Thoracic aorta (tissue), 2 donors: ENCODE data around the gene MYO9A. TPM values are rescaled to one million over a fixed set of nuclear protein-coding genes. Genes with fewer than 3 reads are reported as not detected.

Experiments
- ATAC-seq: fragments of 150-250 bp; one replicate; pipeline ENCODE4 v1.8.0; 2017; ENCODE audit warnings: low read depth; ENCODE audit not compliant: insufficient number of reproducible peaks, low FRiP score
- DNase-seq: peaks from one replicate; pipeline ENCODE4 v3.0.0-alpha.2; 2020; ENCODE audit warnings: low spot score
- H3K27ac ChIP-seq, 2 donors: fragments of 200-600 bp; sonication (generic); 1 replicate in 1 of 2; 2 replicates in 1 of 2; pipeline ENCODE4 v1.5.1; 2016; ENCODE audit warnings: mild to moderate bottlenecking in 2 of 2, moderate library complexity in 2 of 2
- H3K27me3 ChIP-seq: fragments of 200-600 bp; sonication (generic); replicated peaks from 2 replicates; pipeline ENCODE4 v1.6.0; 2016; ENCODE audit warnings: mild to moderate bottlenecking; ENCODE audit not compliant: insufficient read depth
- H3K36me3 ChIP-seq: fragments of 200-600 bp; sonication (generic); one replicate; pipeline ENCODE4 v1.5.1; 2016
- H3K4me1 ChIP-seq, 2 donors: fragments of 200-600 bp; sonication (generic); 1 replicate in 1 of 2; 2 replicates in 1 of 2; pipeline versions ENCODE4 v1.5.1 to v1.6.0; 2016; ENCODE audit warnings: low read depth in 2 of 2, mild to moderate bottlenecking in 1 of 2; ENCODE audit not compliant: control insufficient read depth in 1 of 2
- H3K4me3 ChIP-seq: fragments of 200-600 bp; sonication (generic); 2 replicates; pipeline ENCODE4 v1.5.1; 2016; ENCODE audit warnings: mild to moderate bottlenecking
- H3K9me3 ChIP-seq: fragments of 200-600 bp; sonication (generic); 2 replicates; pipeline ENCODE4 v1.5.1; 2016
- total RNA-seq, 2 donors: library from RNA; depleted of rRNA; stranded (reverse); fragments of >200 nt; gene quantifications; one replicate each; pipeline versions ENCODE4 v1.1.0 to v1.2.3, GENCODE V29; 2016
- TF ChIP-seq, protein P1 (sequence below): fragments of 200-600 bp; sonication (generic); IDR thresholded peaks from one replicate; pipeline ENCODE4 v1.5.1; 2019; ENCODE audit warnings: antibody characterized with exemption

Gene MYO9A
- total RNA-seq, 2 donors from 2014 or later: 48.2 to 57.4 TPM

DNA sequence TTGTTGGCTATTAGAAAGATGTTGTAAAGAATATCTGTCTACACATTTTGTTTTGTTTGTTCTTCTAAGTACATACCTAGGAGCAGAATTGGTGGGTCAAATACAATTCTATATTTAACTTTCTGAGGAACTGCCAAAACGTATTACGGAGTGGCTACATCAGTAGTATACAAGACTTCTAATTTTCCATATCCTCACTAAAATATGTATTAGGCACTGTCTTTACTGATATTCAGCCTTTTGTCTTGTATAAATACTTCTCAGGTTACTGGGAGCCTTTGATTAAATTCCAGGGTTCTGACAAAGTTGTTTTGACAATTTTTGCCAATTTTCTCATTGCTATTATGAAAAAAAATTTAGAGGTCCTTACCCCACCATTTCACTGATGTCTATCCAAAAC is 160.9 kb downstream of the MYO9A start:
- H3K27ac ChIP-seq: no peak overlapping the region
- H3K9me3 ChIP-seq: no peaks in the 10 kb centered on the region
- H3K4me1 ChIP-seq: peaks cover 0 to 4% of the 10 kb centered on the region in 2 donors
- DNase-seq: no peak
- TF ChIP-seq, protein P1, sequence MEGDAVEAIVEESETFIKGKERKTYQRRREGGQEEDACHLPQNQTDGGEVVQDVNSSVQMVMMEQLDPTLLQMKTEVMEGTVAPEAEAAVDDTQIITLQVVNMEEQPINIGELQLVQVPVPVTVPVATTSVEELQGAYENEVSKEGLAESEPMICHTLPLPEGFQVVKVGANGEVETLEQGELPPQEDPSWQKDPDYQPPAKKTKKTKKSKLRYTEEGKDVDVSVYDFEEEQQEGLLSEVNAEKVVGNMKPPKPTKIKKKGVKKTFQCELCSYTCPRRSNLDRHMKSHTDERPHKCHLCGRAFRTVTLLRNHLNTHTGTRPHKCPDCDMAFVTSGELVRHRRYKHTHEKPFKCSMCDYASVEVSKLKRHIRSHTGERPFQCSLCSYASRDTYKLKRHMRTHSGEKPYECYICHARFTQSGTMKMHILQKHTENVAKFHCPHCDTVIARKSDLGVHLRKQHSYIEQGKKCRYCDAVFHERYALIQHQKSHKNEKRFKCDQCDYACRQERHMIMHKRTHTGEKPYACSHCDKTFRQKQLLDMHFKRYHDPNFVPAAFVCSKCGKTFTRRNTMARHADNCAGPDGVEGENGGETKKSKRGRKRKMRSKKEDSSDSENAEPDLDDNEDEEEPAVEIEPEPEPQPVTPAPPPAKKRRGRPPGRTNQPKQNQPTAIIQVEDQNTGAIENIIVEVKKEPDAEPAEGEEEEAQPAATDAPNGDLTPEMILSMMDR: no peak
- H3K27me3 ChIP-seq: no peaks in the 10 kb centered on the region
- no peaks in the 10 kb centered on the region for H3K36me3 ChIP-seq
- no peak overlapping the region for H3K4me3 ChIP-seq
- no peak for ATAC-seq

DNA sequence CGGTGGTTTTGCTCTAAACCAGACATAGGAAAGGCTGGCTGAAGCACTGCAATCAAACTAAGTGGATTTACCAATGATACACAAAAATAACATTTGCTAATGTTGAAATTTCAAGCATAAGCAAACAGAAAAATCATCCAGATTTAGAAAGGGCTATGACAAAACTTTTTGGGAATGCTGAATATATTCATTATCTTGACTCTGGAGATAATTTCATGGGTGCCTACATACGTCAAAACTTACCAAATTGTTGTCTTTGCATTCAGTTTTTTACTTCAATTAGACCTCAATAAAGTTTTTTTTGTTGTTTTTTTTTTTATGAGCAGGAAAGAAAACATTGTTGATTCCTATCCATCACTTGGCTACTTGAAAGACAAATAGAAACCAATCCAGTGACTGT is 166.8 kb downstream of the MYO9A start:
- H3K4me3 ChIP-seq: no peak overlapping the region
- H3K27ac ChIP-seq: no peak overlapping the region
- H3K4me1 ChIP-seq: no peaks in the 10 kb centered on the region
- DNase-seq (no peak), ATAC-seq (no peak)
- H3K27me3 ChIP-seq: no peaks in the 10 kb centered on the region
- no peaks in the 10 kb centered on the region for H3K36me3 ChIP-seq
- TF ChIP-seq, protein P1: no peak
- no peaks in the 10 kb centered on the region for H3K9me3 ChIP-seq

DNA sequence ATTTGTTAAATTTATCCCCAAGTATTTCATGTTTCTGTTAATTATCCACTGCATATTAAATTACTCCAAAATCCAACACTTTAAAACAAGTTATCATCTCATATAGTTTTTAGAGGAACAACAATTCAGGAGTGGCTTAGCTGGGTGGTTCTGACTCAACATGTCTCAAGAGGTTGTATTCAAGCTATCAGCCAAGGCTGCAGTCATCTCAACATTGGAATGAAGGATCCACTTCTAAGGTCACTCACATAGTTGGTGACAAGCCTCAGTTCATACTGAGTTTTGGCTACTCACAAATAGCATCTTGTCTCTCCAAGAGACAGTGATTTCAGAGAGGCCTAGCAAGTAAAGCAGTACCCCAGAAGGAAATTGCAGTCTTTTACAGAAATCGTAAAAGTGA is 172.9 kb downstream of the MYO9A start:
- no peak for ATAC-seq
- TF ChIP-seq, protein P1: no peak
- H3K27ac ChIP-seq: no peak overlapping the region
- no peaks in the 10 kb centered on the region for H3K9me3 ChIP-seq
- H3K36me3 ChIP-seq: no peaks in the 10 kb centered on the region
- DNase-seq: no peak
- H3K27me3 ChIP-seq: no peaks in the 10 kb centered on the region
- no peaks in the 10 kb centered on the region for H3K4me1 ChIP-seq
- H3K4me3 ChIP-seq: no peak overlapping the region

DNA sequence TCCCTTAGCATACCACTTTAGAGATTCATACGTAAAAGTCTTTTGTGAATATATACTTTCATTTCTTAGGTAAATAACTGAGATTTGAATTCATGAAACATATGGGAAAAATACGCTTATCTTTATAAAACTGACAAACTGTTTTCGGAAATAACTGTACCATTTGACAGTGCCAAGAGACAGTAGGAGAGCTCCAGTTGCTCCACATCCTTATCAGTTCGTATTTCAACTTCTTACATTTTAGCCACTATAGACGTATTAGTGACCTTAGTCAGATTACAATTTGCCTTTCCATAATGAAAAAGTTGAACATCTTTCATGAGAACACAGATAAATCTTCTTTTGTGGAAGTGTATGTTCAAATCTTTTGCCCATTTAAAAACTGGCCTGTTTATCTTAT is 174.1 kb downstream of the MYO9A start:
- TF ChIP-seq, protein P1: no peak
- DNase-seq (no peak), ATAC-seq (no peak)
- Histone ChIP-seq H3K9me3 (no peaks in the 10 kb centered on the region), H3K27ac (no peak overlapping the region), H3K4me1 (no peaks in the 10 kb centered on the region), H3K36me3 (no peaks in the 10 kb centered on the region), H3K4me3 (no peak overlapping the region), H3K27me3 (no peaks in the 10 kb centered on the region)

DNA sequence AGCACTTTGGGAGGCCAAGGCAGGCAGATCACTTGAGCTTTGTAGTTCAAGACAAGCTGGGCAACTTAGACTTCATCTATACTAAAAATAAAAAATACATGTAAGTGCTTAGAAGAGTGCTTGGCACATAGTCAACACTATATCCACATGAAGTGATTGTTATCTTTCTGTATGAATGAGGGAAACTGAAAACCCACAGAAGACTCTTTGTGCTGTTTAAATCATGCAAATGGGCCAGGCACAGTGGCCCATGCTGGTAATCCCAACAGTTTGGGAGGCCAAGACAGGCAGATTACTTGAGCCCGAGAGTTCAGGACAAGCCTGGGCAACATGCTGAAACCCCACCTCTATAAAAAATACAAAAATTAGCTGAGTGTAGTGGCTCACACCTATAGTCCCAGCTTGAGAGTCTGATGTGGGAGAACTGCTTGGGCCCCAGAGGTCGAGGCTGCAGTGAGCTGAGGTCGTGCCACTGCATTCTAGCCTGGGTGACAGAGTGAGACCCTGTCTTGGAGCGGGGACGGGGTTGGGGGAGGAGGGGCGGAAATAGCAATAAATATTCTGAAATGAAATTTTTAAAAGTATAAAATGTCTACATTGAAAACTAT is 177.9 kb downstream of the MYO9A start:
- no peaks in the 10 kb centered on the region for H3K27me3 ChIP-seq
- no peak overlapping the region for H3K4me3 ChIP-seq
- no peaks in the 10 kb centered on the region for H3K4me1 ChIP-seq
- TF ChIP-seq, protein P1: no peak
- ATAC-seq: no peak
- H3K36me3 ChIP-seq: peaks cover 2% of the 10 kb centered on the region
- no peaks in the 10 kb centered on the region for H3K9me3 ChIP-seq
- H3K27ac ChIP-seq: no peak overlapping the region
- DNase-seq: no peak
